Uterus (tissue), 4 donors: Measurements from ENCODE around the gene ANKIB1. TPM values are rescaled to one million over a fixed set of nuclear protein-coding genes. Genes with fewer than 3 reads are reported as not detected.
A peak's percentile ranks its signal among the peaks of the same experiment; 100 is the strongest.

Source experiments
- DNase-seq, 2 donors: peaks; one replicate each; pipeline ENCODE4 v3.0.0-alpha.2; 2019 to 2020
- H3K27ac ChIP-seq, 2 donors: fragments of 200-600 bp; sonication (generic); 1 replicate in 1 of 2; 2 replicates in 1 of 2; pipeline ENCODE4 v1.5.1; 2016 to 2018
- H3K27me3 ChIP-seq, 2 donors: fragments of 200-600 bp; sonication (generic); one replicate each; pipeline ENCODE4 v1.5.1; 2018 to 2019; ENCODE audit warnings: control low read depth in 1 of 2
- H3K36me3 ChIP-seq, 2 donors: fragments of 200-600 bp; sonication (generic); one replicate each; pipeline ENCODE4 v1.5.1; 2019; ENCODE audit warnings: control low read depth in 1 of 2
- H3K4me1 ChIP-seq, 2 donors: fragments of 200-600 bp; sonication (generic); one replicate each; pipeline ENCODE4 v1.5.1; 2018 to 2019; ENCODE audit warnings: control low read depth in 1 of 2
- H3K4me3 ChIP-seq, 2 donors: fragments of 200-600 bp; sonication (generic); 1 replicate in 1 of 2; 2 replicates in 1 of 2; pipeline ENCODE4 v1.5.1; 2018 to 2019; ENCODE audit warnings: mild to moderate bottlenecking in 1 of 2
- H3K9me3 ChIP-seq, 2 donors: fragments of 200-600 bp; sonication (generic); one replicate each; pipeline ENCODE4 v1.5.1; 2019; ENCODE audit warnings: control low read depth in 1 of 2
- CTCF ChIP-seq, 4 experiments: fragments of 200-600 bp in 2 of 4; fragments of 450-650 bp in 2 of 4; sonication (generic) in 2 of 4; IDR thresholded peaks; one replicate each; pipeline ENCODE4 v1.5.1; 2016 to 2019; ENCODE audit warnings: antibody characterized with exemption in 4 of 4, mild to moderate bottlenecking in 2 of 4, moderate library complexity in 1 of 4
- POLR2A ChIP-seq, 2 donors: fragments of 450-650 bp; IDR thresholded peaks; one replicate each; pipeline ENCODE4 v1.6.1; 2016; ENCODE audit warnings: antibody characterized with exemption in 2 of 2, mild to moderate bottlenecking in 1 of 2, moderate library complexity in 1 of 2
- intact Hi-C: fragments of 100-400 bp; cut with DNase I; formaldehyde crosslinking; loops from one replicate; pipeline ENCODE4 v1.15.1; 2023; ENCODE audit warnings: low total_unique reads
- total RNA-seq, 4 donors: library from RNA; depleted of rRNA in 3 of 4; stranded (reverse); fragments of >200 nt in 3 of 4; gene quantifications; one replicate each; pipeline versions ENCODE4 v1.1.0 to v1.2.4, GENCODE V29; 2014 to 2023
- donor health status: DM: yes; HTN: yes; CAD: no.

ANKIB1 gene
- total RNA-seq, 4 donors from 2014 or later: 27.4 to 100.0 (median 54.6) TPM

- Histone ChIP-seq H3K4me3 (peak overlapping the region; percentile 92 to 99), H3K27me3 (no peaks in the 10 kb centered on the region), H3K4me1 (peaks cover 0 to 4% of the 10 kb centered on the region in 2 donors), H3K36me3 (peaks cover 0 to 3% of the 10 kb centered on the region in 2 donors), H3K9me3 (no peaks in the 10 kb centered on the region), H3K27ac (peak overlapping the region; percentile 90 to 94)
- no peak for DNase-seq
- TF ChIP-seq POLR2A (IDR thresholded peaks at IDR 0.05): no peak
- TF ChIP-seq CTCF (IDR thresholded peaks at IDR 0.05): no peak
- intact Hi-C loops: no loop called here
Measured at GRCh38 chr7:92244808-92245486, 827 bp upstream of the ANKIB1 start.

GRCh38 chr7:92246360-92247101, 757 bp downstream of the ANKIB1 start:
- Histone ChIP-seq H3K27ac (peak overlapping the region; percentile 90 to 94), H3K4me3 (peak overlapping the region; percentile 92 to 99), H3K27me3 (no peaks in the 10 kb centered on the region), H3K36me3 (no peaks in the 10 kb centered on the region), H3K4me1 (peaks cover 0 to 4% of the 10 kb centered on the region in 2 donors), H3K9me3 (no peaks in the 10 kb centered on the region)
- DNase-seq: peak; percentile 16 to 21
- intact Hi-C loops: no loop called here
- no peak for TF ChIP-seq POLR2A (IDR thresholded peaks at IDR 0.05)
- no peak for TF ChIP-seq CTCF (IDR thresholded peaks at IDR 0.05)

GRCh38 chr7:92250603-92251002, 4.8 kb downstream of the ANKIB1 start:
- Histone ChIP-seq H3K4me3 (no peak overlapping the region), H3K4me1 (peaks cover 0 to 4% of the 10 kb centered on the region in 2 donors), H3K27ac (no peak overlapping the region), H3K9me3 (no peaks in the 10 kb centered on the region), H3K27me3 (no peaks in the 10 kb centered on the region), H3K36me3 (no peaks in the 10 kb centered on the region)
- DNase-seq: no peak
- TF ChIP-seq CTCF (IDR thresholded peaks at IDR 0.05) (no peak), POLR2A (IDR thresholded peaks at IDR 0.05) (no peak)
- intact Hi-C loops: no loop called here

- no peaks in the 10 kb centered on the region for H3K9me3 ChIP-seq
Measured at GRCh38 chr7:92251181-92251580, 5.4 kb downstream of the ANKIB1 start.

More at GRCh38 chr7:92251181-92251580, 5.4 kb downstream of the ANKIB1 start:
- TF ChIP-seq CTCF (IDR thresholded peaks at IDR 0.05) (no peak), POLR2A (IDR thresholded peaks at IDR 0.05) (no peak)
- intact Hi-C loops: no loop called here
- no peak overlapping the region for H3K4me3 ChIP-seq
- peaks cover 0 to 4% of the 10 kb centered on the region in 2 donors for H3K4me1 ChIP-seq
- no peak overlapping the region for H3K27ac ChIP-seq
- H3K27me3 ChIP-seq: no peaks in the 10 kb centered on the region
- no peaks in the 10 kb centered on the region for H3K36me3 ChIP-seq
- DNase-seq: no peak
